Hair follicular keratinocyte (primary cell): ENCODE results near the gene GZF1. TPM values are rescaled to one million over a fixed set of nuclear protein-coding genes. Genes with fewer than 3 reads are reported as not detected.

ENCODE experiments used
- total RNA-seq: library from RNA; depleted of rRNA; stranded (reverse); fragments of >200 nt; gene quantifications from 2 replicates; pipeline ENCODE4 v1.2.3, GENCODE V29; 2015

The GZF1 gene
- total RNA-seq = 6.5 and 7.1 TPM in 2 replicates

GRCh38 chr20:23361476-23362391, at the start of gene GZF1:
GZF1 (plus strand) TSS chr20:23362182; CDS start chr20:23364384, 2,202 bp downstream.

GRCh38 chr20:23350196-23350903, 11.6 kb upstream of the GZF1 start, which contains the start of gene NXT1:
NXT1 (plus strand) TSS chr20:23350791; CDS start chr20:23354042, 3,251 bp downstream.

GRCh38 chr20:23420943-23421931, 59.3 kb downstream of the GZF1 start, which contains the start of gene NAPB:
NAPB (minus strand) TSS chr20:23421488; CDS start chr20:23421402, 86 bp downstream.

Other genes starting within 250 kb of the GZF1 start
- 48.0 and 75.8 TPM in 2 replicates for gene NXT1, start 11.4 kb upstream of the GZF1 start, total RNA-seq
- gene NAPB, start 59.3 kb downstream of the GZF1 start, total RNA-seq = 2.1 and 3.1 TPM in 2 replicates
- gene CSTL1, start 77.5 kb downstream of the GZF1 start, total RNA-seq = not detected in 2 replicates
- gene CST11, start 90.7 kb downstream of the GZF1 start, total RNA-seq = not detected in 2 replicates
- not detected in 2 replicates for gene CST8, start 128.9 kb downstream of the GZF1 start, total RNA-seq
- gene CST9L, start 206.3 kb downstream of the GZF1 start, total RNA-seq = not detected in 2 replicates
- gene CST9, start 243.7 kb downstream of the GZF1 start, total RNA-seq = not detected in 2 replicates